H9 (cell line): ENCODE data around the gene MUC5B. TPM values are rescaled to one million over a fixed set of nuclear protein-coding genes. Genes with fewer than 3 reads are reported as not detected.

Source experiments
- DNase-seq: peaks from one replicate; pipeline ENCODE4 v3.0.0-alpha.2; 2017
- H2AFZ ChIP-seq: one replicate; pipeline ENCODE4 v1.6.1; 2013; ENCODE audit warnings: mild to moderate bottlenecking, low read length, control low read depth, moderate library complexity
- H2AK5ac ChIP-seq: 2 replicates; pipeline ENCODE4 v1.6.1; 2013; ENCODE audit warnings: low read length, control low read depth, mixed read lengths; ENCODE audit not compliant: insufficient read length
- H2BK120ac ChIP-seq: one replicate; pipeline ENCODE4 v1.6.1; 2013; ENCODE audit warnings: low read depth, mild to moderate bottlenecking, low read length, control low read depth, inconsistent platforms; ENCODE audit not compliant: poor library complexity, severe bottlenecking
- H2BK12ac ChIP-seq: 2 replicates; pipeline ENCODE4 v1.6.1; 2013; ENCODE audit warnings: low read length, control low read depth, mixed read lengths, low read depth; ENCODE audit not compliant: insufficient read length
- H2BK15ac ChIP-seq: 2 replicates; pipeline ENCODE4 v1.6.1; 2013; ENCODE audit warnings: low read depth, low read length, control low read depth
- H2BK20ac ChIP-seq: one replicate; pipeline ENCODE4 v1.6.1; 2013; ENCODE audit warnings: low read depth, mild to moderate bottlenecking, low read length, control low read depth, inconsistent platforms; ENCODE audit not compliant: poor library complexity, severe bottlenecking
- H2BK5ac ChIP-seq: 2 replicates; pipeline ENCODE4 v1.6.1; 2013; ENCODE audit warnings: low read length, control low read depth, mixed read lengths; ENCODE audit not compliant: insufficient read length
- H3K14ac ChIP-seq: 2 replicates; pipeline ENCODE4 v1.6.1; 2013; ENCODE audit warnings: low read length, control low read depth; ENCODE audit not compliant: insufficient read depth
- H3K18ac ChIP-seq: 2 replicates; pipeline ENCODE4 v1.6.1; 2013; ENCODE audit warnings: low read depth, mild to moderate bottlenecking, mixed read lengths, low read length, control low read depth; ENCODE audit not compliant: insufficient read length
- H3K23ac ChIP-seq: 2 replicates; pipeline ENCODE4 v1.6.1; 2013; ENCODE audit warnings: low read length, control low read depth, mixed read lengths, low read depth; ENCODE audit not compliant: insufficient read length
- H3K23me2 ChIP-seq: 2 replicates; pipeline ENCODE4 v1.6.1; 2013; ENCODE audit warnings: low read depth, mild to moderate bottlenecking, mixed read lengths, low read length, control low read depth; ENCODE audit not compliant: insufficient read length, poor library complexity, severe bottlenecking
- H3K27ac ChIP-seq: 2 replicates; pipeline ENCODE4 v1.5.1; 2013; ENCODE audit warnings: low read length, control low read depth, mixed read lengths, low read depth; ENCODE audit not compliant: insufficient read length
- H3K27me3 ChIP-seq: 2 replicates; pipeline ENCODE4 v1.6.1; 2013; ENCODE audit warnings: low read length, control low read depth, inconsistent platforms; ENCODE audit not compliant: insufficient read depth
- H3K4ac ChIP-seq: 2 replicates; pipeline ENCODE4 v1.6.1; 2013; ENCODE audit warnings: low read depth, mild to moderate bottlenecking, control low read depth, inconsistent platforms, low read length, moderate library complexity
- H3K4me1 ChIP-seq: 2 replicates; pipeline ENCODE4 v1.6.1; 2013; ENCODE audit warnings: low read length, control low read depth, inconsistent platforms; ENCODE audit not compliant: insufficient read depth
- H3K4me2 ChIP-seq: 2 replicates; pipeline ENCODE4 v1.6.1; 2013; ENCODE audit warnings: low read length, control low read depth, mixed read lengths; ENCODE audit not compliant: insufficient read length, insufficient read depth
- H3K56ac ChIP-seq: 2 replicates; pipeline ENCODE4 v1.6.1; 2013; ENCODE audit warnings: low read depth, mild to moderate bottlenecking, mixed read lengths, low read length, control low read depth; ENCODE audit not compliant: insufficient read length
- H3K79me1 ChIP-seq: 2 replicates; pipeline ENCODE4 v1.6.1; 2013; ENCODE audit warnings: low read depth, mild to moderate bottlenecking, moderate library complexity, low read length, control low read depth, inconsistent platforms; ENCODE audit not compliant: insufficient read depth, poor library complexity, severe bottlenecking
- H3K79me2 ChIP-seq: 2 replicates; pipeline ENCODE4 v1.6.1; 2013; ENCODE audit warnings: low read length, control low read depth, inconsistent platforms; ENCODE audit not compliant: insufficient read depth
- H3K9ac ChIP-seq: 2 replicates; pipeline ENCODE4 v1.6.1; 2013; ENCODE audit warnings: low read length, control low read depth, mixed read lengths; ENCODE audit not compliant: insufficient read length; ENCODE audit errors: extremely low read depth
- H3K9me3 ChIP-seq: one replicate; pipeline ENCODE4 v1.6.1; 2013; ENCODE audit warnings: low read depth, low read length, inconsistent platforms; ENCODE audit not compliant: control insufficient read depth
- H3T11ph ChIP-seq: one replicate; pipeline ENCODE4 v1.6.1; 2013; ENCODE audit warnings: mild to moderate bottlenecking, low read length, control low read depth, inconsistent platforms
- H4K20me1 ChIP-seq: one replicate; pipeline ENCODE4 v1.6.1; 2013; ENCODE audit not compliant: control insufficient read depth, insufficient read length, insufficient read depth
- H4K5ac ChIP-seq: 2 replicates; pipeline ENCODE4 v1.6.1; 2013; ENCODE audit warnings: low read depth, mild to moderate bottlenecking, mixed read lengths, low read length, control low read depth; ENCODE audit not compliant: insufficient read length
- H4K8ac ChIP-seq: replicated peaks from 2 replicates; pipeline ENCODE4 v1.6.1; 2013; ENCODE audit warnings: low read length, control low read depth, mixed read lengths, low read depth; ENCODE audit not compliant: insufficient read length
- H4K91ac ChIP-seq: 2 replicates; pipeline ENCODE4 v1.6.1; 2013; ENCODE audit warnings: low read depth, mild to moderate bottlenecking, moderate library complexity, mixed read lengths, low read length, control low read depth; ENCODE audit not compliant: insufficient read length
- H3K27ac Mint-ChIP-seq, 3 experiments: 2 replicates in 2 of 3; 3 replicates in 1 of 3; pipeline ENCODE4 v1.8.0; 2020 to 2021; ENCODE audit warnings: mixed read lengths in 3 of 3, mild to moderate bottlenecking in 1 of 3, moderate library complexity in 1 of 3
- H3K27me3 Mint-ChIP-seq: 2 replicates; pipeline ENCODE4 v1.8.0; 2021; ENCODE audit warnings: low read depth, mild to moderate bottlenecking, moderate library complexity, mixed read lengths
- H3K36me3 Mint-ChIP-seq, 3 experiments: 2 replicates in 2 of 3; 3 replicates in 1 of 3; pipeline ENCODE4 v1.8.0; 2020 to 2021; ENCODE audit warnings: low read depth in 3 of 3, mixed read lengths in 3 of 3; ENCODE audit not compliant: insufficient read depth in 1 of 3
- H3K4me1 Mint-ChIP-seq, 2 experiments: 2 replicates each; pipeline ENCODE4 v1.8.0; 2020; ENCODE audit warnings: mixed read lengths in 2 of 2
- H3K4me3 Mint-ChIP-seq, 2 experiments: 2 replicates in 1 of 2; 3 replicates in 1 of 2; pipeline ENCODE4 v1.8.0; 2020 to 2021; ENCODE audit warnings: mild to moderate bottlenecking in 2 of 2, mixed read lengths in 2 of 2, moderate library complexity in 1 of 2
- H3K9me3 Mint-ChIP-seq, 2 experiments: 2 replicates in 1 of 2; 3 replicates in 1 of 2; pipeline ENCODE4 v1.8.0; 2020; ENCODE audit warnings: mild to moderate bottlenecking in 2 of 2, mixed read lengths in 2 of 2, moderate library complexity in 1 of 2
- CTCF ChIP-seq: fragments of 200-600 bp; sonication (generic); conservative IDR thresholded peaks from 3 replicates; pipeline ENCODE4 v1.8.0; 2021; ENCODE audit warnings: antibody characterized with exemption, mild to moderate bottlenecking
- WGBS: extraction: QIAGEN DNeasy Blood & Tissue Kit; methylation state at CpG from one replicate; pipeline ENCODE4 v1.1.7; 2013; ENCODE audit warnings: missing lambda C conversion rate, low lambda C conversion rate, mixed read lengths; ENCODE audit not compliant: insufficient read length; ENCODE audit errors: extremely low coverage; 5-methylcytosine and 5-hydroxymethylcytosine counted together
- total RNA-seq: library from RNA; stranded (reverse); gene quantifications from 2 replicates; pipeline ENCODE4 v1.2.1, GENCODE V29; 2021

MUC5B gene
- total RNA-seq, 1 experiment from 2014 or later = not detected

DNA sequence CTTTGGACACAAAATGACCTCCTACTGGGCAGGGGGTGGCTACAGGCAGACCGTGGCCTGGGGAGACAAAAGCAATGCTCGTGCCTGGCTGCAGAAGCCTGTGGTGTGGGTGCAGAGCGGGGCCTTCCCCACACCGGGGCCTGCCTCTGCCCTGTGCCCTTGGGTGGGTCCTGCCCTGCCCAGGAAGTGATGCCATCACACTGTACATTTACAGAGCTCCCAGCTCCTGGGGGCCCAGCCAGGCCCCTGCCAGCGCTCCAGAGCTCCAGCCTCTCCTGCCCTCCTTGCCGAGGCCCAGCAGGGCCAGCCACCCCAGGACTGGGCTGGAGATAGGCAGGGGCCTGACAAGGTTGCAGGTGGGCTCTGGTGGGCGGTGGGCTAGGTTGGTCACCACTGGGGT lies 40.1 kb downstream of the MUC5B start:
- no peak overlapping the region; a peak in 1 of 7 replicates for H3K27ac Mint-ChIP-seq
- no CpG with 5 or more reads among the region's 7 CpGs for WGBS
- peak overlapping the region; percentile 51 to 68; a peak in 3 of 5 replicates for H3K4me3 Mint-ChIP-seq
- Histone ChIP-seq H4K5ac (no peak overlapping the region), H2BK15ac (no peak overlapping the region), H3K23me2 (no peaks in the 10 kb centered on the region), H4K20me1 (no peaks in the 10 kb centered on the region), H3K23ac (no peak overlapping the region), H3K9me3 (no peaks in the 10 kb centered on the region), H3K9ac (no peak overlapping the region), H2AFZ (no peak overlapping the region), H3K79me1 (no peaks in the 10 kb centered on the region), H3T11ph (no peak overlapping the region), H3K79me2 (no peaks in the 10 kb centered on the region), H3K4me2 (no peak overlapping the region), H2BK5ac (no peak overlapping the region), H3K27me3 (no peaks in the 10 kb centered on the region), H3K4me1 (no peaks in the 10 kb centered on the region), H3K27ac (no peak overlapping the region), H2BK120ac (no peak overlapping the region), H2AK5ac (no peak overlapping the region), H2BK12ac (no peak overlapping the region), H3K18ac (no peak overlapping the region), H3K56ac (no peak overlapping the region), H4K8ac (no peak overlapping the region), H3K4ac (no peak overlapping the region), H4K91ac (no peak overlapping the region), H2BK20ac (no peak overlapping the region), H3K14ac (no peak overlapping the region)
- H3K9me3 Mint-ChIP-seq = peaks cover 19 to 23% of the 10 kb centered on the region in 2 experiments
- DNase-seq = no peak
- H3K4me1 Mint-ChIP-seq = peaks cover 2 to 19% of the 10 kb centered on the region in 2 experiments
- H3K27me3 Mint-ChIP-seq = peaks cover 5% of the 10 kb centered on the region; the same call in 1 of the 2 replicates
- peaks cover 11 to 13% (median 12%) of the 10 kb centered on the region in 3 experiments for H3K36me3 Mint-ChIP-seq
- TF ChIP-seq CTCF = no peak
